Ishikawa (cell line): ENCODE data around the gene TPGS2.

ENCODE experiments used
- CEBPB ChIP-seq: IDR thresholded peaks from 2 replicates; pipeline ENCODE4 v1.6.1; 2012
- CREB1 ChIP-seq: IDR thresholded peaks from 2 replicates; pipeline ENCODE4 v1.6.1; 2012; ENCODE audit warnings: low read depth
- EGR1 ChIP-seq: IDR thresholded peaks from 2 replicates; pipeline ENCODE4 v1.6.1; 2012
- EP300 ChIP-seq: IDR thresholded peaks from 2 replicates; pipeline ENCODE4 v1.6.1; 2012; ENCODE audit warnings: borderline replicate concordance
- FOXM1 ChIP-seq: IDR thresholded peaks from 2 replicates; pipeline ENCODE4 v1.6.1; 2012; ENCODE audit warnings: low read depth, borderline replicate concordance
- MAX ChIP-seq: IDR thresholded peaks from 2 replicates; pipeline ENCODE4 v1.6.1; 2012
- NFIC ChIP-seq: IDR thresholded peaks from 2 replicates; pipeline ENCODE4 v1.6.1; 2012
- RAD21 ChIP-seq: IDR thresholded peaks from 2 replicates; pipeline ENCODE4 v1.6.1; 2012; ENCODE audit warnings: low read depth
- REST ChIP-seq: IDR thresholded peaks from 2 replicates; pipeline ENCODE4 v1.6.1; 2012; ENCODE audit warnings: low read depth, mild to moderate bottlenecking
- TAF1 ChIP-seq: IDR thresholded peaks from 2 replicates; pipeline ENCODE4 v1.6.1; 2012; ENCODE audit warnings: low read depth, mild to moderate bottlenecking
- TCF12 ChIP-seq: IDR thresholded peaks from 2 replicates; pipeline ENCODE4 v1.6.1; 2012; ENCODE audit warnings: low read depth
- TEAD4 ChIP-seq: IDR thresholded peaks from 2 replicates; pipeline ENCODE4 v1.6.1; 2012
- USF1 ChIP-seq: IDR thresholded peaks from 2 replicates; pipeline ENCODE4 v1.6.1; 2012
- YY1 ChIP-seq: IDR thresholded peaks from 2 replicates; pipeline ENCODE4 v1.6.1; 2012; ENCODE audit warnings: low read depth
- ZBTB7A ChIP-seq: IDR thresholded peaks from 2 replicates; pipeline ENCODE4 v1.6.1; 2012; ENCODE audit warnings: low read depth

Gene TPGS2

GRCh38 chr18:36831139-36831538 is 2.3 kb upstream of the TPGS2 start:
- TF ChIP-seq TAF1 (no peak), TEAD4 (no peak), MAX (no peak), CEBPB (no peak), TCF12 (no peak), FOXM1 (no peak), EP300 (no peak), USF1 (no peak), YY1 (no peak), RAD21 (no peak), ZBTB7A (no peak), EGR1 (no peak), NFIC (no peak), REST (no peak), CREB1 (no peak)

GRCh38 chr18:36830158-36830495 is 1.3 kb upstream of the TPGS2 start:
- TF ChIP-seq EP300 = no peak
- TF ChIP-seq YY1 = no peak
- no peak for TF ChIP-seq RAD21
- no peak for TF ChIP-seq ZBTB7A
- no peak for TF ChIP-seq FOXM1
- no peak for TF ChIP-seq CEBPB
- no peak for TF ChIP-seq EGR1
- TF ChIP-seq REST = no peak
- TF ChIP-seq TEAD4 = no peak
- no peak for TF ChIP-seq USF1
- TF ChIP-seq CREB1 = no peak
- no peak for TF ChIP-seq TAF1

- TF ChIP-seq USF1 (no peak), MAX (no peak), ZBTB7A (no peak), CREB1 (no peak), RAD21 (no peak), EP300 (no peak)
Measured at GRCh38 chr18:36829362-36830157, 758 bp upstream of the TPGS2 start.

- TF ChIP-seq ZBTB7A (no peak), TAF1 (peak; percentile 48; the same call in 1 of the 2 replicates)
Measured at GRCh38 chr18:36828157-36828629, 609 bp downstream of the TPGS2 start.

- TF ChIP-seq TCF12 (no peak), EP300 (no peak), TAF1 (no peak), EGR1 (no peak), USF1 (no peak), ZBTB7A (no peak), MAX (no peak), CREB1 (no peak), NFIC (no peak)
Measured at GRCh38 chr18:36826556-36826955, 2.2 kb downstream of the TPGS2 start.
